Left kidney (tissue), 2 donors: ENCODE results near the gene MTMR6. TPM values are rescaled to one million over a fixed set of nuclear protein-coding genes. Genes with fewer than 3 reads are reported as not detected.

Source experiments
- DNase-seq: peaks from one replicate; pipeline ENCODE4 v3.0.0-alpha.2; 2013
- polyA plus RNA-seq: library from polyadenylated mRNA; unstranded; fragments of 120-200 nt; gene quantifications from one replicate; pipeline ENCODE4 v1.2.1, GENCODE V29; 2013; ENCODE audit not compliant: insufficient read length

Gene MTMR6
- polyA plus RNA-seq, 1 donor = 21.5 TPM

GRCh38 chr13:25218019-25218418 is 69.3 kb downstream of the MTMR6 start:
- no peak for DNase-seq

- DNase-seq = no peak
Observed at GRCh38 chr13:25217023-25217885, 70.0 kb downstream of the MTMR6 start.

GRCh38 chr13:25215253-25215575 is 72.1 kb downstream of the MTMR6 start:
- no peak for DNase-seq

- no peak for DNase-seq
Observed at GRCh38 chr13:25214491-25215252, 72.6 kb downstream of the MTMR6 start.

GRCh38 chr13:25213715-25214114 is 73.6 kb downstream of the MTMR6 start:
- no peak for DNase-seq

GRCh38 chr13:25210842-25211569 is 76.3 kb downstream of the MTMR6 start:
- no peak for DNase-seq

GRCh38 chr13:25207291-25207810 is 79.9 kb downstream of the MTMR6 start:
- no peak for DNase-seq

GRCh38 chr13:25204863-25205262 is 82.4 kb downstream of the MTMR6 start:
- DNase-seq = no peak

GRCh38 chr13:25203127-25203740 is 84.1 kb downstream of the MTMR6 start:
- DNase-seq = no peak

- DNase-seq = no peak
Observed at GRCh38 chr13:25200783-25201182, 86.5 kb downstream of the MTMR6 start.

GRCh38 chr13:25198647-25199046 is 88.6 kb downstream of the MTMR6 start:
- DNase-seq = no peak

GRCh38 chr13:25196971-25197370 is 90.3 kb downstream of the MTMR6 start:
- DNase-seq = no peak

Other genes starting within 250 kb of the MTMR6 start
- 1.7 TPM for gene PABPC3, start 191.4 kb downstream of the MTMR6 start, polyA plus RNA-seq
- 0.35 TPM for gene AMER2, start 115.2 kb downstream of the MTMR6 start, polyA plus RNA-seq
- gene NUP58, start 14.1 kb upstream of the MTMR6 start, polyA plus RNA-seq = 73.6 TPM
- 6.8 TPM for gene ATP8A2, start 84.5 kb upstream of the MTMR6 start, polyA plus RNA-seq